HG03175 (cell line): ENCODE results near the gene KAT2B.
"Not testable (repeated sequence)": the region's sequence is repeated elsewhere in the genome, so short reads cannot be mapped to it uniquely, and the experiment has no call there.

Source experiments
- ATAC-seq: cut with Tn5 transposase; IDR thresholded peaks from one replicate; pipeline ENCODE4 v1.9.1; 2021; ENCODE audit warnings: mild to moderate bottlenecking, moderate library complexity; ENCODE audit not compliant: unreplicated experiment

KAT2B gene

DNA sequence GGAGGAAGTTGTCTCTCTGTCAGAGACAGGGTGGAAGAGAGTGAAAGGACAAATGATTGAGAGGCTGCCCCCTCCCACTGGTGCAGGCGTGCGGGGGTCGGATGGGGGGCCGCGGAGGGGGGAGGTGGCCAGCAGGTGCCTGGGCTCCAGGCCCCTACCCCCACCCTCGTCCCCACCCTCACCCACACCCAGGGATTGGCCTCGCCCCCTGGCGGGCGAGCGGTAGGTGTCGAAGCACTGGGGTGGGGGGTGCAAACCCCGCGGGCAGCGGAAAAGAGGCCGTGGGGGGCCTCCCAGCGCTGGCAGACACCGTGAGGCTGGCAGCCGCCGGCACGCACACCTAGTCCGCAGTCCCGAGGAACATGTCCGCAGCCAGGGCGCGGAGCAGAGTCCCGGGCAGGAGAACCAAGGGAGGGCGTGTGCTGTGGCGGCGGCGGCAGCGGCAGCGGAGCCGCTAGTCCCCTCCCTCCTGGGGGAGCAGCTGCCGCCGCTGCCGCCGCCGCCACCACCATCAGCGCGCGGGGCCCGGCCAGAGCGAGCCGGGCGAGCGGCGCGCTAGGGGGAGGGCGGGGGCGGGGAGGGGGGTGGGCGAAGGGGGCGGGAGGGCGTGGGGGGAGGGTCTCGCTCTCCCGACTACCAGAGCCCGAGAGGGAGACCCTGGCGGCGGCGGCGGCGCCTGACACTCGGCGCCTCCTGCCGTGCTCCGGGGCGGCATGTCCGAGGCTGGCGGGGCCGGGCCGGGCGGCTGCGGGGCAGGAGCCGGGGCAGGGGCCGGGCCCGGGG lies at the start of gene KAT2B:
TSS of gene KAT2B (plus strand) at position 682 of the 783 bp plus-strand sequence. CDS start at position 714, 32 bp downstream.
- ATAC-seq = peak; percentile 56

DNA sequence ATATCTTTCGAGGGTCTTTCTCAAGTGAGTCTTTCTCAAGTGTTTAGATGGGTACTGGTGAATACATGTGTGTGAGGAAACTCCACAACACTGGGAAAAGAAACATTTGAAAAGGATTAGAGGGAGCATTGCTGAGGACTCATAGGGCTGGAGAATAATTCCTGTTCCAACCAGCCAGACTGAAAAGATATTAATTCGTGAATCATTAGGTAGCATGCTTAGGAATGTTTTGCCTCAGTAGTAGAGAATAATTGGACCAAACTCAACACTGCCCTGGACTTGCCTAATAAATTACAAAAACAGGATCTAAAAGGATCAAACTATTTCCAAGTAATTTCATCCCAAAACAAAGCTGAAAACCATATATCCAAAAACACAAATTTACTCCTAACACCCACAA lies 45.5 kb upstream of the KAT2B start:
- no peak for ATAC-seq

DNA sequence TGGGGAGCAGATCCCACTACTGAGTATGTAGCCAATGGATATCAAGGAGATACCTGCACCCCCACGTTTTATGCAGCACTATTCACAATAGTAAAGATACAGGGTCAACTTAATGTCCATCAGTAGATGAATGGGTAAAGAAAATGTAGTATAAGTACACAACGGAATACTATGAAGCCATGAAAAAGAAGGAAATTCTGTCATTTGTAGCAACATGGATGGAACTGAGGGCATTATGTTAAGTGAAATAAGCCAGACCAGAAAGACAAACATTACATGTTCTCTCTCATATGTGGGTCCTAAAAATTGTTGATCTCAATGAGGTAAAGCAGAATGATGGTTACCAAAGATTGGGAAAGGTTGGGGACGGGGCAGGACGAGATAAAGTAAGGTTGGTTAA lies 42.7 kb upstream of the KAT2B start:
- no peak for ATAC-seq

DNA sequence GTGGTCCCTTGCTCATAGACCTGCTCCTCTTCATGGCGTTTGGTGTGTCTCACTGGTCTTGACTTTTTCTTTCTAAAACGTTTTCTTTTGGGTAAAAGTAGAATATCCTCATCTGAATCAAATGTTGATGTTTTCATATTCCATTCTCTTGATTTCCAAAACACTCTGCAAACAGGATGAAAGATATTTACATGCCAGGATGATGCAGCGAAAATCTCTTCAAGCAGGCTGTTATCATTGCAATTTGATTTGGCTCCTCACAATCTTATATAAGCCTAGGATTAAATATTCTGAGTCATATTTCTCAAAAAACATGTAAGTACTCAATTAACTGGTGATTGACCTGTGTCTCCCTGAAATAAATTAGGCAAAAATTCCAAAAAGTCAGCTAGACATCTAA lies 38.3 kb upstream of the KAT2B start:
- ATAC-seq = no peak

DNA sequence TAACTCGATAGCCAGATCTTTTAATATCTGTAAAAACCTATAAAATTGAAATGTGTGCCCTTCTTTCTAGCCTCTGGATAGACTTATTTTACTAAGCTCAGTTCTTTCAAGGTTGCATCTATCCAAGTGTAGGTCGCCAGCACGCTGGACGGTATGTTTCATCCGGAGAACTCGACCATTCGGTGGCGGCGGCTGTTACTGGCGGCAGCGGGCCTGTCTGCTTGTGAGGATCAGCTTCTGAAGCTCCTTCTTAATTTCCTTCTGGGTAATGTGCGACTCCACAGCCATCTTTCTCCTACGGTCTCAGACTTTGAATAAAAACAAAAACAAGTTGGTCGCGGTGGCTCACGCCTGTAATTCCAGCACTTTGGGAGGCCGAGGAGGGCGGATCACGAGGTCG lies 32.3 kb upstream of the KAT2B start:
- ATAC-seq = no peak

DNA sequence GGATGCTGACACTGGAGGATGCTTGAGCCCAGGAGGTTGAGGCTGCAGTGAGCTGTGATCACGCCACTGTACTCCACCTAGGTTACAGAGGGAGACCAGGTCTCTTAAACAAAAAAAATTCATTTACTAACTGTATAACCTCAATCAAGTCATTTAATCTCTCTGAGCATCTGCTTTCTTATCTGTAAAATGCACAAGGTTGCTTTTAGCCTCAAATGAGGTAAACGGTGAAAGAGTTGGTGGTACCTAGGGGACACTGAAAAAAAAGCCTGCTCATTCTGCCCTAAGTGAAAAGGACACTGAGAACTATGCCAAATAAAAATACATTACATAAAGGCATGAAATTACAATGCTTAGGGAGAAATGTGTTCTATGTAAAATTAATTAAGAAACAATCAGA lies 31.6 kb upstream of the KAT2B start:
- no peak for ATAC-seq

DNA sequence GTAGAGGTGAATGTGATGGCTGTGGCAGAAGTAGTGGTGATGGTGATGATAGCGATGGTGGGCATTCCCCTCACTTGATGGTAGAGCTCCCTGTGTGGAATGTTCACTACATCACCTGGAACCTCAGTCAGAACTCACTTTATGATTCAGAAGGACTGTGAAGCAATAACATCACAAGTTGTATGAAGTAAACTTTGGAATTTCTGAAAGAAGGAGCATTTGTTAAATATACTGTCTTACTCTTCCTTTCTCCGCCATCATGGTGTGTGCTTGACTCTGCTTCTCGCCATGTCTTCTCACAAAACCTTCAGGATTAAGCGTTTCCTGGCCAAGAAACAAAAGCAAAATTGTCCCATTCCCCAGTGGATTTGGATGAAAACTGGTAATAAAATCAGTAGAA lies 28.1 kb upstream of the KAT2B start, which contains the start of gene PP2D1:
TSS of gene PP2D1 (minus strand) at position 101 of the 400 bp plus-strand sequence. CDS start 192 bp downstream, outside the sequence.
- ATAC-seq = no peak

DNA sequence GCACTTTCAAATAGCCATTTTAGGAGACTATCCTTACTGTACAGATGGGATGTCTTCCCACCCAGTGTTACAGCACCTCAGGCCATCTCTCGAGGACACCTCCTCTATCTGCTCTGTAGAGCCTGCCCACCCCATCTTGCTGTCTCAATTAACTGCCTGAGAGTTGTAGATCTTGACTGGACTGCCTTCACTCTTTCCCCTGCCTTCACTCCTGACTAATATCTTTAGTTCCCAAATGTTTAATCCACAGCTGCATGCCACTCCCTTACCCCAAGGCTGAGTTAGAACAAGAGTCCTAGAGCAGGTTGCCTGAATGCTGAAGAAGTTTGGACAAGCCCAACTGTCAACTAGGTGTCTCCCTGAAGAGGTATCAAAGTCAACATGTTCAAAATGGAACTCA lies 26.9 kb upstream of the KAT2B start:
- no peak for ATAC-seq

DNA sequence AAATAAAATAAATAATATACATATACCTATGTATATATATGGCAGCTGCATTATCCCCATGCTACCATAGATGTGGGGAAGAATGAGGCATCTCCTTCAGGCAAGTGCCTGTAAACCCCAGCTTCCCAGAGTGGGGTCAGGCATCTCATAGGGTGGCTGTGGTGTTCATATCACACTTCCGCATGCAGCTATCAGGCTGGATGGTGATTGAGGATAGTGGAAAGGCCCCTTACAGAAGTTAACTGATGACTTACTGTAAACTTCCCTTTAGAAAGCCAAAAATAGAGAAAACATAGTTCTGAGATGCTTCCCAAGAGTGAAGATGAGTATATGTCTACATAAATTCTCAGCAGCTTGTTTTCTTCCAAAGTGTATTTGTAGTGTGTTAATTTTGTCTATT lies 24.7 kb upstream of the KAT2B start:
- no peak for ATAC-seq

DNA sequence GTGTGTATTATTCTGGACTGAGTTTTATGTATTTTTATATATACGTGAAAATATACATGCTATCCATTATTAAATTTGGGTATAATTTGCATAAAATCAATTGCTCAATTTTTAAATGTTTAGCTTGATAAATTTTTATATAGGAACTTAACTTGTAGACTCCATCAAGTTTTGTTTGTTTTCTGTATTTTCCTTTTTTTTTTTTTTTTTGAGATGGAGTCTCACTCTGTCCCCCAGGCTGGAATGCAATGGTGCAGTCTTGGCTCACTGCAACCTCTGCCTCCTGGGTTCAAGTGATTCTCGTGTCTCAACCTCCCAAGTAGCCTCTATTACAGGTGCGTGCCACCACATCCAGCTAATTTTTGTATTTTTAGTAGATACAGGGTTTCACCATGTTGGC lies 24.2 kb upstream of the KAT2B start:
- not testable (repeated sequence) for ATAC-seq

DNA sequence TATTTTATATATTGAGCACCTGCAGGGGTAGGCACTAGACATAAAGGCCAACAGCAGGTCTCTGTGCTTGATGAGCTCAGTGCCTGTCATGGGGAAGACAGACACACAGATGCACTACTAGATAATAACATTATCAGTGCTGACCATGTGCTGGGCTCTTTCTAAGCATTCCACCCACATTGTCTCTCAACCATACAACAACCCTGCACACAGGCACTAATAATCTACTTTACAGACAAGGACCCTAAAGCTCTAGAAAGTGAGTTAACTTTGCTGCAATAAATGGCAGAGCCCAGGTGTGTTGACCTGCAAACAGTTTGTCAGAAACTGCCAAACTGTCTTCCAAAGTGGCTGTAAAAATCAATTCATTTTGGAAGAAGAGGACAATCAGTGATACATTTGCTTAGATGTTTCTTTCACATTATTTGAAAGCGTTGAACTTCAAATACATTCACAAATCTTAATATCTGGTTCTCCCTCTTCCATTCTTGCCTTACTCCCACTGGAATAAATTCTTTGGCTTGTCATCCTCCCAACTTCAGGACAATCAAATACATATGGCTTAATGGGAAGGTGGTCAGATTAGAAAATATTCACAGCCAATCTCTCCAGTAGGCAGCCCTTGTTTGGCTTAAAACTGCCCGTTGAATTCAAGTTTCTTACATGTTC lies 17.2 kb upstream of the KAT2B start:
- ATAC-seq = no peak

DNA sequence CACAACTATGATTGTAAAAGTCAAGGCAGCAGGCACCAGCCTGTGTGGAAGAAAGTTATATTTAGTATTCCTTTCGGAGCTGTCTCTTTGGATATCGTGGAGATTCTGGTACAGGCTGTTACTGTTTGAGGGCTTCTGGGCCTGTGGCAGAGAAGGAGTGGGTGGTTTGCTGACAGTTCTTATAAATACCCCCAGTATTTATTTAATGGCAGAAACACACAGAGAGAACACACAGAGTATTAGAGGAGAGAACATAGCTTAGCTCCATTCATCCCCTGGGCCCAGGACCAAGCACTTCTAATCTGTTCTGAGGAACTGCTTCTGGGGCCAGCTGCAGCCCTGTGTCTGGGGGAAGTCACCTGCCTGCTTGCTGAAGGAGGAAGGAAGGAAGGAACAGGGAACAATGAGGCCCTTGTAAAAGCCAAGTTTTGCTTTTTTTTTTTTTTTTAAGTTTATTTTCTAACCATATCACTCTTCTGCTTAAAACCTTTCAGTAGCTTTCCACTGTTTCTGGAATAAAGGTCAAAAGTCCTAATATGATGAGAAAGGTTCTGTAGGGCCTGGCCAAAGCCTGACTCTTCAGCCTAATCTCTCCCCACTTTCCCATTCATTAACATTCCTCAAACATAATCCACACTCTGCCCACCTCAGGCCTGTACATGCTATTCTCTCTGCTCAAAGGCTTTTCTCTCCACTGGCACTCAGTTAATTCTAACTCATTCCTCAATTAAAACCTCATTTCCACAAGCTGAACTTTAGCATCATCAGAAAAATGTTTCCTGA lies 16.4 kb upstream of the KAT2B start:
- ATAC-seq = no peak

DNA sequence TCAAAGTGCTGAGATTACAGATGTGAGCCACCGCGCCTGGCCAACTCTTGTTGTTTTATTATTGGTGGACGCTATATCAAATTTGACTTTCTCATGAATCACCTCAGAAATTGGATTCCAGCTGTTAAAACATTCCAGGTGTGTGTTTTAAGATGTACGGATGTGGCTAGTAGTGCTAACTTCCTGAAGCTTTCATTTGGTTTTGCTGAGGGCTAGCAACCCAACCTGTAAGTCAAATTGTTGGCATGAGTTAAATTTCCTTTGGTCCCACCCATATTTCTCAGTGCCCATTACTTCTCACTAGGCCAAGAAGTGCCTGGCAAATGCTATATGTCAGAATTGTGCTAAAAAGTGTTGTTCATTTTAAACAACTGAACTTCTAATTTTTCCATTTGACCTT lies 13.1 kb upstream of the KAT2B start:
- no peak for ATAC-seq

DNA sequence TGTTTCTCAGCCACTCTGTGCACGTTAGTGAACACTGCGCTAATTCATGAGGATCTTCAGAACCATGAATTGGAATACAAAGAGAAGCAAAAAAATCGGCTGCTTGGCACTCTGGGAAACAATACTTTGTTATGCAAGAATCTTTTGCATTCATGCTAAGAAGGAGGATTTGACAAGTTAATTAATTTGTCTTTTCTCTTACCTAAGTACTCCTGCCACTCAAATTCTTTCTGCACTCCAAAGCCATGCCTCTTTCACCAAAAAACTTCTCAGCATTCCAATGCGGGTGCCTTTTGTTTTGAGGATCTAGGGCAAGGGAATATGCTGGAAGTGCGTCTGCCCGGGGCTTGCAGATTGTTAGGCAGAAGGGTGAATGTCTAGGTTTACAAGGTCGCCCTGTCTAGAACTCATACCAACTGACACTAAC lies 11.3 kb upstream of the KAT2B start:
- ATAC-seq = no peak

DNA sequence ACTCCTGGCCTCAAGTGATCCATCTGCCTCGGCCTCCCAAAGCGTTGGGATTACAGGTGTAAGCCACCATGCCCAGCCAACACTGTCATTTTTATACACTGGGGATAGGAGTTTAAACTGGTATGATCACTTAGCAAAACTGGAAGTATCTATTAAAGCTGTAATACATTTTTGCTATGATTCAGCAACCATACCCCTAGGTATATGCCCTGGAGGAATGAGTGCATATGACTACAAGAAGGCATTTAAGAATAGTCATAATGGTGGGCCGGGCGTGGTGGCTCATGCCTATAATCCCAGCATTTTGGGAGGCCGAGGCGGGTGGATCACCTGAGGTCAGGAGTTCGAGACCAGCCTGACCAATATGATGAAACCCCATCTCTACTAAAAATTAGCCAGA lies 8.3 kb upstream of the KAT2B start:
- ATAC-seq = not testable (repeated sequence)

DNA sequence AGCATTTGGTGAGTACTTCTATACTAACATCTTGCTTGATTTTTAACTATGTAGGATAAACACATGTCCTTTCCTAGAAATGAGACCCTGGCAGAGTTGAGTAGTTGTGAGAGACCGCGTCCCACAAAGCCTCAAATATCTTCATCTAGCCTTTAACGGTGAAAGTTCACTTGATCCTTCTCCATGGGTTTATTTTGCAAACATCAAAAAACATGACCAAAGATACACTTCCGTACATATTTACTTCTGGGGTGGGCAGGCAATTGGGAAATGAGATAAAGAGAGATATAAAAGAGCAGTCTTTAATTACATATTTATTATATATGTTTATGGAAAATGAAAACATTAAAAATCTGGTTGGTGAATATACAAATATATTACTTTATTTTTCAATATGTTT lies 5.2 kb upstream of the KAT2B start:
- ATAC-seq = no peak

DNA sequence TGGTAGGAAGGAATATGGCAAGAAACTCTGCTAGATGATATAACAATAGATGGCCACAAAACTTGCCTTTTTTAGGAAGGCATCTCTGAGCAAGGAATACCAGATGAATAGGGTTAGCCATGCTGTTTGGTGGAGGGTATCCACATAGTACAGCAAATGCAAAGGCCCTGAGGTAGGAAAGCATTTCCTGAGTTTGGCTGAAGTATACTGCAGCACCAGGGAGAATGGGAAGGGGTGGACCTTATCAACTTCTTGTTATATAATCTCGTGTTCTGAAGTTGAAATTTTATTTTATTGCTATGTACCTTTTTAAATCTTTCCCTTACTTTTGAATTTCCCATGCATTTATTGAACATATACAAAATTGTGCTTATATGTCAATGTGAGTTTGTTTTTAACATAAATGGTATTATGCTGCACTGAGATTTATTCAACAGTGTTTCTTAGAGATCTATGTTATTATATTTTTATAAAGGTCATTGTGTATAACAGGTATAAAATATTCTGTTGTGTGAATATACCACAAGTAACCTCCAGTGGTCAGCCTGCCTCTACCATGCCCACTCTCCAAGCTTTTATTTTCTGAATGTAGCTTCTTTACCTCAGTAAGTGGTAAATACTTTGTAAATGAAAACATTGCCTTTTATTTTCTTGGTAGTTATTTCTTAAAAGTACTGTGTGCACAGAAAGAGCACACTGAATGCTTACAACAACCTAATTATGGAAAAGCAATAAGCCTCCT lies 2.8 kb upstream of the KAT2B start:
- ATAC-seq = no peak

DNA sequence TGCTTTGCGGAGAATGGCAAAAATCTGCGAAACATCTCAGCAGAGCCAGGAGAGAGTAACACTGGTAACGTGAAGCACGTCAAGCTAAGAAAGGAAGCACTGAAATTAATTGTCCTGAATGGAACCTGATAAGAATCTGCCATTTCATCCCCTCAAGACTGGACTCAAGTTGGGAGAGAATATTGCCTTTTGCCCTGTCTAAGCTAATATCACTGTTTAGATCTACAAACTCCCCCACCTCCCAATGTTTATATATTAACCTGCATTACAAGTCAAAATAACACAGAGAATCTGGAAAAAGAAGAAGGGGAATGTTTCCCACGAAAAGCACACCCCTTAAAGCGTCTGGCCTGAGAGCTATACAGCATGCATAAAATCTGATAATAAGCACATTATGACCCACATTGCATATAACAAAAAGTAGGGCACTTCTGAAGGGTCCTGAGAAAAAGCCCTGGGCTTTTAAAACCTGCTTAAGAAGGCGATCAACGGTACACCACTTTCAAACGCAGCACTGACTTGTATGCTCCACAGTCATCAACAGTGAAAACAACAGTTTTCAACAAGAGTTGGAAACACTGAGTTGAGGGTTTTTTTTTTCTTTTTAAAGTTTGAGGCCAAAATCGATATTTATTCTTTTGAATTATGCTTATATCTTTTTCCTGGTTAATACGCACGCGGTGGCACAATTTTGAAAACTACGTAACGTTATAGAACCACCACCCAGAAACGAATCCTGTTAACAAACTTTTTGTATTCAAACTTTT lies 1.4 kb upstream of the KAT2B start:
- ATAC-seq = no peak

DNA sequence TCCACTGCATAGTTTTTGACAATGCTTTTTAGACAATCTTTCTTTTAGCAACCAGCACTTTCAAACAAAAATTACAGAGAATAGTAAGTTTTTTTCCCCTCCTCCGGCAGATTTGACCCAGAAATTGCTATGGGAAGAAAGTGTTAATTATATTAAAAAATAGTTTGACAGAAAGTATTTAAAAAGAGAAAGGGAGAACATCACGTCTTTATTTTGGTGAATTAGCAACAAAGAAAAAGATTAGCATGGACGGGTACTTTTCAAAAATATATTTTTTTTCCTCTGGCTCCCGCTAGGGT lies 831 bp upstream of the KAT2B start:
- no peak for ATAC-seq

DNA sequence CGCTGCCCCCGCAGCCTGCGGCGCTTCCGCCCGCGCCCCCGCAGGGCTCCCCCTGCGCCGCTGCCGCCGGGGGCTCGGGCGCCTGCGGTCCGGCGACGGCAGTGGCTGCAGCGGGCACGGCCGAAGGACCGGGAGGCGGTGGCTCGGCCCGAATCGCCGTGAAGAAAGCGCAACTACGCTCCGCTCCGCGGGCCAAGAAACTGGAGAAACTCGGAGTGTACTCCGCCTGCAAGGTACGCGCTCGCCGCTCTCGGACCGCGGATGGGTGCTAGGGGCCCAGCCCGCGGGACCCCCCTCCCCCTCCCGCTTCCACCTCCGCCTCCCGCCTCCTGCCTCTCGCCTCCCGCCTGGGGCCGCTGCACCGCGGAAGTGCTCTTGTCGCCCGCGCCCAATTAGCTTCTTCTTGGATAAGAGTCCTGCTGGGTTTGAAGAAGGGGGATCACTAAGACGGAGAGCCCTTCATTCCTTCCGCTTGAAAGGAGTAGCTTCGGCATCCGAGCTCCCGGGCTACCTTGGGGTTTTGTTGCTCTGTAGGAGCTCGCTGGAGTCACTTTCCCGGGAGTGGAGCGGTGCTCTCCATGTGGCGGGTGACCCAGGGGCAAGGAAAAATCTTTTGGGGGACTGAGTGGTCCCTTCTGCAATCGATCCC lies 426 bp downstream of the KAT2B start:
- peak; percentile 34 for ATAC-seq
